ENCODE data around the gene DNAH8.
A peak's percentile ranks its signal among the peaks of the same experiment; 100 is the strongest.

Gene DNAH8

GRCh38 chr6:38978139-38978704 is 263.1 kb downstream of the DNAH8 start:
- no peak for DNase-seq

GRCh38 chr6:38982470-38982869 is 267.4 kb downstream of the DNAH8 start:
- DNase-seq: no peak

- no peak for DNase-seq
These were observed 269.6 kb downstream of the DNAH8 start for GRCh38 chr6:38984723-38985122.

GRCh38 chr6:38985839-38986238 is 270.7 kb downstream of the DNAH8 start:
- DNase-seq: no peak

GRCh38 chr6:38987503-38987902 is 272.4 kb downstream of the DNAH8 start:
- no peak for DNase-seq

- no peak for DNase-seq
These were observed 273.8 kb downstream of the DNAH8 start for GRCh38 chr6:38988736-38989449.

- DNase-seq: no peak
These were observed 275.4 kb downstream of the DNAH8 start for GRCh38 chr6:38990475-38990874.

- no peak for DNase-seq
These were observed 281.6 kb downstream of the DNAH8 start for GRCh38 chr6:38996676-38997075.

GRCh38 chr6:38997128-38997761 is 282.1 kb downstream of the DNAH8 start:
- DNase-seq: peak; percentile 21

- no peak for DNase-seq
These were observed 288.0 kb downstream of the DNAH8 start for GRCh38 chr6:39003072-39003471.

GRCh38 chr6:39003492-39003891 is 288.4 kb downstream of the DNAH8 start:
- DNase-seq: no peak

- no peak for DNase-seq
These were observed 289.7 kb downstream of the DNAH8 start for GRCh38 chr6:39004801-39005200.

GRCh38 chr6:39005774-39006173 is 290.7 kb downstream of the DNAH8 start:
- no peak for DNase-seq

GRCh38 chr6:39007575-39007974 is 292.5 kb downstream of the DNAH8 start:
- DNase-seq: no peak

- no peak for DNase-seq
These were observed 293.6 kb downstream of the DNAH8 start for GRCh38 chr6:39008737-39009136.

GRCh38 chr6:39009476-39009875 is 294.4 kb downstream of the DNAH8 start:
- DNase-seq: no peak

- DNase-seq: no peak
These were observed 301.9 kb downstream of the DNAH8 start for GRCh38 chr6:39016839-39017546.

- no peak for DNase-seq
These were observed 302.4 kb downstream of the DNAH8 start for GRCh38 chr6:39017547-39017880.

GRCh38 chr6:39018103-39018502 is 303.0 kb downstream of the DNAH8 start:
- DNase-seq: no peak

GRCh38 chr6:39020136-39020535 is 305.0 kb downstream of the DNAH8 start:
- no peak for DNase-seq

- DNase-seq: no peak
These were observed 305.9 kb downstream of the DNAH8 start for GRCh38 chr6:39021041-39021440.

- DNase-seq: no peak
These were observed 306.7 kb downstream of the DNAH8 start for GRCh38 chr6:39021779-39022178.

- DNase-seq: no peak
These were observed 311.1 kb downstream of the DNAH8 start for GRCh38 chr6:39026175-39026574.

Data from activated naive CD4-positive, alpha-beta T cell treated with Interleukin-2 at 50 U/mL for 16 hours (primary cell).